Natural killer cell (primary cell): ENCODE results near the gene ISM1. TPM values are rescaled to one million over a fixed set of nuclear protein-coding genes. Genes with fewer than 3 reads are reported as not detected.

ENCODE experiments used
- ATAC-seq, 3 donors: fragments of 150-1000 bp in 2 of 3; fragments of 200-7000 bp in 1 of 3; cut with Tn5 transposase; 1 replicate in 1 of 3; 2 replicates in 2 of 3; pipeline ENCODE4 v1.10.0; 2021; ENCODE audit warnings: mild to moderate bottlenecking in 2 of 3, moderate library complexity in 2 of 3
- DNase-seq, 2 donors: peaks; one replicate each; pipeline versions ENCODE4 v3.0.0 to v3.0.0-alpha.2; 2013 to 2021; ENCODE audit warnings: mixed read lengths in 1 of 2
- H3K27ac ChIP-seq: one replicate; pipeline ENCODE4 v1.5.1; 2013; ENCODE audit warnings: mild to moderate bottlenecking, low read length
- H3K27me3 ChIP-seq: one replicate; pipeline ENCODE4 v1.6.1; 2013; ENCODE audit warnings: low read length; ENCODE audit not compliant: control insufficient read depth, insufficient read depth
- H3K36me3 ChIP-seq: one replicate; pipeline ENCODE4 v1.6.1; 2013; ENCODE audit warnings: low read length; ENCODE audit not compliant: control insufficient read depth, insufficient read depth
- H3K4me1 ChIP-seq: one replicate; pipeline ENCODE4 v1.6.1; 2013; ENCODE audit warnings: low read length; ENCODE audit not compliant: control insufficient read depth, insufficient read depth
- H3K4me3 ChIP-seq: one replicate; pipeline ENCODE4 v1.5.1; 2013; ENCODE audit warnings: low read length
- H3K9me3 ChIP-seq: one replicate; pipeline ENCODE4 v1.6.1; 2013; ENCODE audit warnings: low read length; ENCODE audit not compliant: control insufficient read depth, insufficient read depth
- H3K27ac Mint-ChIP-seq, 2 donors: one replicate each; pipeline ENCODE4 v1.8.0; 2022; ENCODE audit warnings: mild to moderate bottlenecking in 2 of 2, mixed read lengths in 2 of 2, moderate library complexity in 1 of 2
- H3K27me3 Mint-ChIP-seq, 2 donors: one replicate each; pipeline ENCODE4 v1.8.0; 2022; ENCODE audit warnings: low read depth in 2 of 2, mixed read lengths in 2 of 2
- H3K36me3 Mint-ChIP-seq: one replicate; pipeline ENCODE4 v1.8.0; 2022; ENCODE audit warnings: mixed read lengths
- H3K4me1 Mint-ChIP-seq, 2 donors: one replicate each; pipeline ENCODE4 v1.8.0; 2022; ENCODE audit warnings: mixed read lengths in 2 of 2
- H3K4me3 Mint-ChIP-seq: one replicate; pipeline ENCODE4 v1.8.0; 2022; ENCODE audit warnings: mild to moderate bottlenecking, moderate library complexity, mixed read lengths
- H3K9me3 Mint-ChIP-seq, 2 donors: one replicate each; pipeline ENCODE4 v1.8.0; 2022; ENCODE audit warnings: mixed read lengths in 2 of 2
- CTCF ChIP-seq: fragments of 200-600 bp; IDR thresholded peaks from one replicate; pipeline ENCODE4 v1.8.0; 2022; ENCODE audit warnings: antibody characterized with exemption
- WGBS: methylation state at CpG from one replicate; pipeline ENCODE4 v1.1.7; 2013; ENCODE audit warnings: missing lambda C conversion rate; ENCODE audit not compliant: insufficient coverage; 5-methylcytosine and 5-hydroxymethylcytosine counted together
- intact Hi-C: fragments of 100-400 bp; cut with micrococcal nuclease; formaldehyde crosslinking; loops from one replicate; pipeline ENCODE4 v1.14.2; 2022
- total RNA-seq, 4 donors: library from RNA; stranded (reverse); fragments of 120-200 nt in 1 of 4; gene quantifications; one replicate each; pipeline versions ENCODE4 v1.2.3 to v1.2.4, GENCODE V29; 2013 to 2022

ISM1 gene
- total RNA-seq, 3 donors from 2014 or later (not counting 1 experiment from before 2014, with no cell fraction given) = 0.13 TPM; not detected in 2

- no peaks in the 10 kb centered on the region for H3K36me3 Mint-ChIP-seq
- no peak for TF ChIP-seq CTCF
- no peak overlapping the region for H3K27ac Mint-ChIP-seq
- DNase-seq (no peak), ATAC-seq (no peak)
- peaks cover 23 to 26% of the 10 kb centered on the region in 2 donors for H3K4me1 Mint-ChIP-seq
- Histone ChIP-seq H3K27me3 (no peaks in the 10 kb centered on the region), H3K36me3 (no peaks in the 10 kb centered on the region), H3K4me1 (peaks cover 22% of the 10 kb centered on the region), H3K9me3 (no peaks in the 10 kb centered on the region), H3K27ac (no peak overlapping the region), H3K4me3 (no peak overlapping the region)
- no peaks in the 10 kb centered on the region for H3K27me3 Mint-ChIP-seq
- WGBS = 92% methylated on average over 7 of the region's 8 CpGs
- no peaks in the 10 kb centered on the region for H3K9me3 Mint-ChIP-seq
- no peak overlapping the region for H3K4me3 Mint-ChIP-seq
- intact Hi-C loops = no loop called here
These were observed 30.2 kb downstream of the ISM1 start for GRCh38 chr20:13251106-13251903.

- Histone ChIP-seq H3K4me3 (no peak overlapping the region), H3K36me3 (no peaks in the 10 kb centered on the region), H3K4me1 (peaks cover 16% of the 10 kb centered on the region), H3K27me3 (no peaks in the 10 kb centered on the region), H3K9me3 (no peaks in the 10 kb centered on the region), H3K27ac (no peak overlapping the region)
- no peak overlapping the region for H3K27ac Mint-ChIP-seq
- no peaks in the 10 kb centered on the region for H3K27me3 Mint-ChIP-seq
- H3K4me3 Mint-ChIP-seq = no peak overlapping the region
- no peaks in the 10 kb centered on the region for H3K9me3 Mint-ChIP-seq
- ATAC-seq (no peak), DNase-seq (no peak)
- H3K36me3 Mint-ChIP-seq = no peaks in the 10 kb centered on the region
- no peak for TF ChIP-seq CTCF
- intact Hi-C loops = no loop called here
- H3K4me1 Mint-ChIP-seq = peaks cover 20% of the 10 kb centered on the region in 2 donors
- 92% methylated on average over 2 of the region's 2 CpGs for WGBS
These were observed 30.8 kb downstream of the ISM1 start for GRCh38 chr20:13251904-13252297.

GRCh38 chr20:13255356-13255755, 34.3 kb downstream of the ISM1 start:
- Mint-ChIP-seq H3K27me3 (no peaks in the 10 kb centered on the region), H3K4me3 (no peak overlapping the region), H3K36me3 (no peaks in the 10 kb centered on the region), H3K27ac (no peak overlapping the region), H3K4me1 (no peaks in the 10 kb centered on the region), H3K9me3 (no peaks in the 10 kb centered on the region)
- WGBS = 100% methylated on average over 1 of the region's 1 CpG
- H3K9me3 ChIP-seq = no peaks in the 10 kb centered on the region
- no peaks in the 10 kb centered on the region for H3K27me3 ChIP-seq
- no peak for DNase-seq
- H3K36me3 ChIP-seq = no peaks in the 10 kb centered on the region
- no peak overlapping the region for H3K4me3 ChIP-seq
- TF ChIP-seq CTCF = no peak
- intact Hi-C loops = no loop called here
- ATAC-seq = no peak
- H3K4me1 ChIP-seq = no peaks in the 10 kb centered on the region
- no peak overlapping the region for H3K27ac ChIP-seq

GRCh38 chr20:13256606-13257005, 35.5 kb downstream of the ISM1 start:
- Histone ChIP-seq H3K4me3 (no peak overlapping the region), H3K27ac (no peak overlapping the region), H3K9me3 (no peaks in the 10 kb centered on the region), H3K27me3 (no peaks in the 10 kb centered on the region), H3K36me3 (no peaks in the 10 kb centered on the region), H3K4me1 (no peaks in the 10 kb centered on the region)
- no peak for TF ChIP-seq CTCF
- Mint-ChIP-seq H3K4me1 (no peaks in the 10 kb centered on the region), H3K27me3 (no peaks in the 10 kb centered on the region), H3K9me3 (no peaks in the 10 kb centered on the region), H3K4me3 (no peak overlapping the region), H3K27ac (no peak overlapping the region), H3K36me3 (no peaks in the 10 kb centered on the region)
- intact Hi-C loops = no loop called here
- ATAC-seq (no peak), DNase-seq (no peak)
- WGBS = 94% methylated on average over 2 of the region's 3 CpGs
